Stimulated activated CD8-positive, alpha-beta memory T cell treated with anti-CD3 and anti-CD28 coated beads, Interleukin-12 subunit alpha, Interleukin-12 subunit beta, amount 100 ng/mL, for 4 hours (primary cell): ENCODE measurements around the gene FAM184A.
"Not testable (repeated sequence)": the region's sequence is repeated elsewhere in the genome, so short reads cannot be mapped to it uniquely, and the experiment has no call there.

Source experiments
- DNase-seq: peaks from one replicate; pipeline ENCODE4 v3.0.0-alpha.2; 2020; ENCODE audit warnings: low read depth

Gene FAM184A

DNA sequence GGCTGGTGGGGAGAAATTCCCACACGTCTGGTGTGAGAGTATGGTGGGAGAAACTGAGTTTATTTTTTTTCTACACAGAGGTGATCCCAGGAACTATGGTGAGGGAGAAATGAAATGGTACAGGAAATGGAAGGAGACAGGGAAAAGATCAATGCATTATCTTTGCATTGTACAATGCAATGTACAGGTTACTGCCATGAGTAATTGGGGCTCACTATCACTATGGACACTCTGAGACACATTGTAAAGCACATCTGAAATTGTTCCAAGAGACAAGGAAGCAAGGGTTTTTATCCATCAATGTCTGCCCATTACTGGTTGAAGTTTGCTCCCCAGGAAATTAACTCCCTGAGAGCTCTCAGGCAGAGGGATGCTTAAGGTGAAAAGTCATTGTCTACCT lies 21.7 kb upstream of the FAM184A start:
- no peak for DNase-seq

DNA sequence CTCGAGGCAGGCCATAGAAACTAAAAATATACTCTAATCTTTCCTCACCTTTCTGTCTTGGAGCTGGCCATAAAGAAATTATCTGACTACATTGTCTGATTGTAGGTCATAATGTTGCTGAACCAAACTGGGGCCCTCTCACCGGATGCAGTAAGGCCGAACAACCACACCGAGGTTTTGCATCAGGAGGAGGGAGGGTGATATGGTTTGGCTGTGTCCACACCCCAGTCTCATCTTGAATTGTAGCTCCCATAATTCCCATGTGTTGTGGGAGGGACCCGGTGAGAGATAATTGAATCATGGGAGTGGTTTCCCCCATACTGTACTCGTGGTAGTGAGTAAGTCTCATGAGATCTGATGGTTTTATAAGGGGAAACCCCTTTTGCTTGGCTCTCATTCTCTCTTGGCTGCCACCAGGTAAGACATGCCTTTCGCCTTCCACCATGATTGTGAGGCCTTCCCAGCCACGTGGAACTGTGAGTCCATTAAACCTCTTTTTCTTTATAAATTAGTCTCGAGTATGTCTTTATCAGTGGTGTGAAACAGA lies 19.4 kb upstream of the FAM184A start:
- not testable (repeated sequence) for DNase-seq

GRCh38 chr6:119096721-119097565 lies 18.5 kb upstream of the FAM184A start:
- DNase-seq, result no peak

GRCh38 chr6:119090256-119090655 lies 11.8 kb upstream of the FAM184A start:
- DNase-seq, result no peak

GRCh38 chr6:119084784-119085183 lies 6.3 kb upstream of the FAM184A start:
- no peak for DNase-seq

- DNase-seq, result no peak
Observed at GRCh38 chr6:119083007-119083406, 4.5 kb upstream of the FAM184A start.

GRCh38 chr6:119079283-119079809 lies 882 bp upstream of the FAM184A start:
- no peak for DNase-seq

GRCh38 chr6:119077643-119078375 lies 655 bp downstream of the FAM184A start:
- DNase-seq, result peak; percentile 28

DNA sequence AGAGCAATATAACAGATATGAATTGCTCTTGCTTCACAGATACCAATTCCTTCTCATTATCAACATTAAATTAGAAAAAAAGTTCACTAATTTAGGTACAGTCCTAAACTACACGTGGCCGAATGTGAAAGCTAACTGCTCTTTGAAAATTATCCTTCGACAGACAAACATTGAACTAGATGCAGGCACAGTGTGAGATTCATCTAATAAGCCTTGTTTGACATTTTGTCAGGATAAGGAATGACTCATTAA lies 1.1 kb downstream of the FAM184A start:
- DNase-seq, result no peak

DNA sequence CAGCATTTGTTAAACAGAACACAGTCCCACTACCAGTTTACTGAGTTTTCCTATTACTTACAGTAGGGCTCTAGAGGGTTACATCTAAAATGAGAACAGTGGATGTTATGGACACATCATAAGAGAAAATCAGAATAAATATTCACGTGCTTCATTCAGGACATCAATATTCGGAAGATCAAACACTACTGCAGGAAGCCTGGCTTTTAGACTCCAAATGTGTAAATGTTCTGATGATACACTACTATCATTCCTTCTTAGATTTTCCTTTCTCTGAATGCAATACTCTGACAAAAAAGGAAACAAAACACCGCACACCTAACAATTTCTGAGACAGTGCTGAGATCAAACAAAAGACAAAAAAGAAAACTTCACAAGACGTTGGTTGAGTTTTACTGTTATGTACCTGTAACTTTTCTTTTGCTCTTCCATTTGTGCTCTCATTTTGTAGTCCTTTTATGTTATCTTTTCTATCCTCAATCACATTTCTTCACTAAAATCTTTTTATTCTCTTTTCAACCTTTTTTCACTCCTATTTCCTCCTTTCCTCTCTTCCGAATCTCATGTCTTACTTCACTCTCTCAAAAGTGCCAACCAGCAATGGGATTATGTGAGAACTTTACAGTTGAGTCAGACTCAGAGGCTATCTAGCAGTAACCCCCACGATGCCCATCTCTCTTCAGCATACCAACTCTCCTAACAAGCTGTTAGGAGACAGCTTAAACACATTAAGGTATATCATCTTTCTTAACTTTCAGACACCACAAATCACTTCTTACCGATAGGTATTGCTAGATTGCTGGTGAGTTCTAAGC lies 1.7 kb downstream of the FAM184A start:
- DNase-seq, result no peak

DNA sequence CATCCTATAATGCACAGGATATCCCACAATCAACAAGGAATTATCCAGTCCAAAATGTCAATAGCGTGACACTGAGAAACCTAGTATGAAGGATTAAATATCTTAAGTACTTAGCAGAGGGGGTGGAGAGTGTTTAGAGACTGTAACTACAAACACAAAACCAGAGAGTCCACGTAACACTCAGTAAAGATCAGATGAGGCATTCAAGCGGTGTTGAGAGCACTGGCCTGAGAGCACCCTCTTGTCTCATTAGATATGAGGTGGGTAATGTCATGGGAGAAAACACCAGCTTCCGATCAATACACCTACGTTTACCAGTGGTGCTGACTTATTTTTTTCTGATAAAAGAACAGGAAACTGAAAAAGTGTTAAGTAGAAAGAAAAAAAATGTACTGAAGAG lies 2.3 kb downstream of the FAM184A start:
- no peak for DNase-seq

DNA sequence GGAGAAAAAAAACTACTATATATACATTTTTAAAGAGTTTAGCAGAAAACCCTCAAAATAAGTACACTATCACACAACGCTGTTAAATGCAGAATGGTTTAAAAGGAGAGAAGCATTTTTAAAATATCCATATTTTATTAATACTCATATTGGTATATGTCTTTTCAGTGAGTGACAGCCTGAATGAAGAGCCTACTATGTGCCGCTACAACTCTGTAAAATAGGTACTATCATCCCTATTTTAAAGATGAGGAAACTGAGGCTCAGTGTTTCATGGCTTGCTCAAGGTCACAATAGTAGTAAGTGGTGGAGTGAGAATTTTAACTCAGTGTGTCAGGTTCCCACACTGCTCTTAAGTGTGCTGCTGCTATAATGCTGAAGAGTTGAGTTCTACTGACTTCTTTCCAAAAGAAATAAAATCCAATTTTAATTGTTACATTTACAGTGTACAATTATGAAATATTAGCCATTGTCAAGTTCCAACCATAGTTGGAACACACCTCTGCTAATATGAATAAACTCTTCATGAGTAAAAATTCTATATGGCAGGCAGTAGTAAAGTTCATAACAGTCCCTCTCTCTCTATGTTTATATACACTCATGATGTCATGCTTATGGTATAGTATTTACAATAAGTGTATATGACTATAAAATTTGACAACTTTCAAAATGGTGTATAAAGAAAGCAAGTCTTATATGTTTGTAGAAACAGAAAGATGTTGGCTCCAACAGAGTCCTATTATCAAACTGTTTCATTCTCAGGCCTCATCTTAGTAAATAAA lies 3.1 kb downstream of the FAM184A start:
- DNase-seq, result no peak

- no peak for DNase-seq
Observed at GRCh38 chr6:119073307-119074051, 5.0 kb downstream of the FAM184A start.

DNA sequence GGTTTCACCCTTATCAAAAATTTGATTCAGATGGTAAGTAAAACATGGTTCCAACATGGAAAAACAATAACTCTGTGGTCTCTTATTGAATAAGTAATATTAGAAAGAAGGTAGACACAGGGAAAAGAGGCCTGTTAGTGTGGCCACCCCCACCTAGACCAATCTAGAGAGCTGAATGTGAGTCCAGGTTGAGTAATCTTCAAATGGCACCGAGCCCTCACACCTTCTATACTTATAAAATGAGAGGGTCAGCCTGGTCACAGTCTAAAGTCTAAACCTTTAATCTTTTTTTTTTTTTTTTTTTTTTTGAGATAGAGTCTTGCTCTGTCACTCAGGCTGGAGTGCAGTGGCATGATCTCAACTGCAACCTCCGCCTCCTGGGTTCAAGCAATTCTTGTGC lies 6.9 kb downstream of the FAM184A start:
- no peak for DNase-seq

DNA sequence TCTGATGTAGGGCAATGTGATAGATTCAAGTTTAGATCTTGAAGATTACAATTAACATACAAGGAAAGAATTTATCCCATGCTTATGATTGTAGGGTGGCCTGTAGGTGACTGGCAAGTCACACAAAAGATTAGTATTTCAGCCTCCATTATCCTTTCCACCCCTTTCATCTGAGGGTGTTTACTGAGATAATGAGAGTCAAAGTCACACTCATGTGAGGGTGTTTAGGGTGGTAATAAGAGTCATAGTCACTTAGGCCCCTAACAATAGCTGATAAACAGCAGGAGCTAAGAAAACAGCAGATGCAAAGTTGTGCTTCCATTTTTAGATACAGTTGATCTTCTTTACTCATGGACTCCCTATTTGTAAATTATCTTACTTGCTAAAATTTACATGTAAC lies 11.4 kb downstream of the FAM184A start:
- no peak for DNase-seq

- DNase-seq, result no peak
Observed at GRCh38 chr6:119066517-119066916, 11.9 kb downstream of the FAM184A start.

DNA sequence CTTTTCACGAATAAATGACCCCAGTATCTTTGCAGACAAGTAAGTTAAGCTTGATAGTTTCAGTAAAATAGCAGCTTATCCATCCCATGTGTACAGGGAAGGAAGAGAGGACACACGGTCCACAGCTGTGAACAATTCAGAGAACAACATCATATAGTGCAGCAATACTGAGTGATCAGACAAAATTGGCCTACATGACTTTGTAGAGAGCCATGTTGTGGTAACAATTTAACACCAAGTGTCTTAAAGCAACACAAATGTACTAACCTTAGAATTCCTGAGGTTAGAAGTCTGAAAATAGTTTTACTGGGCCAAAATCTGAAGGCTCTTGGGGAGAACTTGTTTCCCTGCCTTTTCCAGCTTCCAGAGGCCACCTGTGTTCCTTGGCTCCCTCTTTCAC lies 12.5 kb downstream of the FAM184A start:
- DNase-seq, result no peak

- no peak for DNase-seq
Observed at GRCh38 chr6:119065382-119065781, 13.1 kb downstream of the FAM184A start.

GRCh38 chr6:119063491-119063890 lies 15.0 kb downstream of the FAM184A start:
- DNase-seq, result no peak

- DNase-seq, result no peak
Observed at GRCh38 chr6:119061215-119061614, 17.2 kb downstream of the FAM184A start.
